Ovary (tissue), 9 donors: Measurements from ENCODE around the gene STMP1. TPM values are rescaled to one million over a fixed set of nuclear protein-coding genes. Genes with fewer than 3 reads are reported as not detected.

ENCODE experiments used
- DNase-seq, 5 donors: peaks; one replicate each; pipeline ENCODE4 v3.0.0-alpha.2; 2019 to 2020
- H3K27ac ChIP-seq, 2 donors: fragments of 200-600 bp; one replicate each; pipeline versions ENCODE4 v1.5.1 to v1.8.0; 2019 to 2022
- H3K27me3 ChIP-seq: fragments of 200-600 bp; one replicate; pipeline ENCODE4 v1.8.0; 2022
- H3K36me3 ChIP-seq: fragments of 200-600 bp; sonication (generic); one replicate; pipeline ENCODE4 v1.5.1; 2019
- H3K4me1 ChIP-seq: one replicate; pipeline ENCODE4 v1.8.1; 2013; ENCODE audit warnings: mild to moderate bottlenecking, moderate library complexity; ENCODE audit not compliant: insufficient read depth
- H3K4me3 ChIP-seq: fragments of 200-600 bp; sonication (generic); one replicate; pipeline ENCODE4 v1.5.1; 2017
- H3K9me3 ChIP-seq, 2 donors: fragments of 200-600 bp in 1 of 2; sonication (generic) in 1 of 2; one replicate each; pipeline versions ENCODE4 v1.5.1 to v1.8.1; 2013 to 2019; ENCODE audit warnings: mild to moderate bottlenecking in 1 of 2, moderate library complexity in 1 of 2
- CTCF ChIP-seq, 3 donors: fragments of 450-650 bp in 2 of 3; fragments of 200-600 bp in 1 of 3; IDR thresholded peaks; one replicate each; pipeline versions ENCODE4 v1.5.1 to v1.8.0; 2016 to 2022; ENCODE audit warnings: antibody characterized with exemption in 3 of 3, mild to moderate bottlenecking in 1 of 3
- EP300 ChIP-seq: sonication (generic); formaldehyde crosslinking; IDR thresholded peaks from one replicate; pipeline ENCODE4 v1.6.1; 2017; ENCODE audit warnings: antibody characterized with exemption
- POLR2A ChIP-seq: fragments of 450-650 bp; IDR thresholded peaks from one replicate; pipeline ENCODE4 v1.6.1; 2017; ENCODE audit warnings: antibody characterized with exemption, mild to moderate bottlenecking, moderate library complexity
- WGBS, 3 donors: extraction: QIAGEN DNeasy Blood & Tissue Kit in 1 of 3; methylation state at CpG; one replicate each; pipeline versions ENCODE4 v1.1.5 to v1.1.7; 2013 to 2017; 5-methylcytosine and 5-hydroxymethylcytosine counted together
- intact Hi-C, 4 donors: fragments of 100-400 bp; cut with DNase I; formaldehyde crosslinking; loops; one replicate each; pipeline versions ENCODE4 v1.11.0 to v1.15.1; 2022 to 2023
- polyA plus RNA-seq, 2 donors: library from polyadenylated mRNA; stranded (reverse); fragments of 200-250 nt in 1 of 2; fragments of 350-450 nt in 1 of 2; fragmentation: Illumina TruSeq in 1 of 2; extraction: RNeasy Lipid Tissue Mini Kit (QIAGEN cat#74804) in 1 of 2; gene quantifications; one replicate each; pipeline ENCODE4 v1.2.3, GENCODE V29; 2013 to 2014
- total RNA-seq, 7 donors: library from RNA; depleted of rRNA in 2 of 7; stranded (reverse); fragments of >200 nt in 2 of 7; fragmentation: NEBNext Ultra II Directional in 3 of 7; extraction: Animal tissue kit (Norgen Biotek cat#: 25700) in 3 of 7; gene quantifications; one replicate each; pipeline versions ENCODE4 v1.1.0 to v1.2.4, GENCODE V29; 2016 to 2023
- donor health status: DM: no; HTN: no; CAD: no; lungs with moderate emphysema.
- donor health status: DM: no; HTN: no; CAD: no.
- donor health status: Bipolar disorder and iron deficiency.
- donor health status: DM: yes; HTN: yes; CAD: no.
- donor health status: DM: no; HTN: no; CAD: no.
- donor health status: DM: yes; HTN: yes; CAD: no.

STMP1 gene
- total and polyA plus RNA-seq, 9 donors = 11.0 to 24.3 (median 19.7) TPM

DNA sequence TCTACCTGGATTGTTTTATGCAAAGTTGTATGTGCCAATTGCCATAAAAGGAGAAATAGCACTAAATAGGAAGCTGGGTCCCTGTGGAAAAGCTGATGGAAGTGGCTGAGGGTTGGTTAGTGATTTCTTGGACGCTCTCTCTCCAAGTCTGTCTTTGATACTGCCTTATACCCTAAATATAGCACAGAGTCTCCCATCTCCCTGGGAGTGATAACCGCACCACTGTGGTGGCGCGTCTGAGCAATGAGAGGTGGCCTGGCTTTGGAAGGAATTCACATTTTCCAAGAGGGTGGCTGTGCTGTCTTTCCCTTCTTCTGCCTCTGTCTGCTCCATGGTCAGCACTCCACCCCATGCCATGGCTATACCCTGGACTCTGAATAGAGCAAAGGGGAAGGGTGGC lies 31.2 kb downstream of the STMP1 start:
- Histone ChIP-seq H3K27me3 (no peaks in the 10 kb centered on the region), H3K27ac (no peak overlapping the region), H3K4me1 (no peaks in the 10 kb centered on the region), H3K36me3 (no peaks in the 10 kb centered on the region), H3K4me3 (no peak overlapping the region), H3K9me3 (no peaks in the 10 kb centered on the region)
- WGBS, 3 donors = 85 to 92% (median 91%) methylated on average over 4 of the region's 4 CpGs
- TF ChIP-seq POLR2A (no peak), CTCF (IDR thresholded peaks at IDR 0.05) (no peak), EP300 (no peak)
- no peak for DNase-seq
- intact Hi-C loops = no loop called here

DNA sequence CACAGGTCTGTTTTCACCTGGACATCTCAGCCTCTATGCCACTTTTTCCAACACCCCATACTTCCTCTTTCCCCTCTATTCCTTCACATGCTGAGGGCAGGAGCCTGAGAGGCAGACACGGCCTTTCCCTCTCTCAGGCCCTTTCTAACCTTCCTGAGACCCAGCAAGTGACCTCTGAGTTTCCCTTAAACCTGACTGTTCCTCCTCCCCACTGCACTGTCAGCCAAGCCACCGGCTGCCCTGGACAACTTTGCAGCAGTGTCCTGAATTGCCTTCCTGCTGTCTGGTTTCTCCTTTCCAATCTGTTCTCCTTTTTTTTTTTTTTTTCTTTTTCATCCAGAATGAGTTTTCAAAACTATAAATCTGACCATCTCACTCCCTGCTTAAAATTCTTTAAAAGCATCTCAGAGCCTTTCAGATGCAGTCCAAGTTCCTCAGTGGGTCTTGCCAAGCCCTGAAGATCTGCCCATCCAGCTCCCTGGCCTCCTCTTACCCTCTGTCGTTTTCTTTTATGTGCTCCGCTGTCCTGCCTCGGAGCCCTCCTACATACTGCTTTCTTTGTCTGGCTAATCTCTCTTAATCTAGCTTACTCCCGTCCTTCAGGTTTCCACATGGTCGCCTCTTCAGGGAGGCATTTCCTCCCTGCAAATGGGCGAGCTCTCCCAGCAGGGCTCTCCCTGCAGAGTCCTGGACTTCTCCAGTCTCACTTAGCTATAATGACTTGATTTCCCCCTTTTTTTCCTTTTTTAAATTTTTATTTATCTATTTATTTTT lies 35.1 kb downstream of the STMP1 start:
- Histone ChIP-seq H3K27ac (no peak overlapping the region), H3K36me3 (no peaks in the 10 kb centered on the region), H3K27me3 (no peaks in the 10 kb centered on the region), H3K4me1 (no peaks in the 10 kb centered on the region), H3K4me3 (no peak overlapping the region), H3K9me3 (no peaks in the 10 kb centered on the region)
- TF ChIP-seq CTCF (IDR thresholded peaks at IDR 0.05) (no peak), EP300 (no peak), POLR2A (no peak)
- 40 to 57% (median 51%) methylated on average over 8 of the region's 8 CpGs for WGBS, 3 donors
- intact Hi-C loops = no loop called here
- no peak for DNase-seq

GRCh38 chr7:135704074-135704473 lies 41.8 kb downstream of the STMP1 start:
- Histone ChIP-seq H3K4me3 (no peak overlapping the region), H3K36me3 (no peaks in the 10 kb centered on the region), H3K27ac (no peak overlapping the region), H3K27me3 (no peaks in the 10 kb centered on the region), H3K9me3 (no peaks in the 10 kb centered on the region), H3K4me1 (no peaks in the 10 kb centered on the region)
- no peak for DNase-seq
- TF ChIP-seq EP300 (no peak), CTCF (IDR thresholded peaks at IDR 0.05) (no peak), POLR2A (no peak)
- intact Hi-C loops = no loop called here
- WGBS, 3 donors = 63 to 75% (median 64%) methylated on average over 2 of the region's 2 CpGs

DNA sequence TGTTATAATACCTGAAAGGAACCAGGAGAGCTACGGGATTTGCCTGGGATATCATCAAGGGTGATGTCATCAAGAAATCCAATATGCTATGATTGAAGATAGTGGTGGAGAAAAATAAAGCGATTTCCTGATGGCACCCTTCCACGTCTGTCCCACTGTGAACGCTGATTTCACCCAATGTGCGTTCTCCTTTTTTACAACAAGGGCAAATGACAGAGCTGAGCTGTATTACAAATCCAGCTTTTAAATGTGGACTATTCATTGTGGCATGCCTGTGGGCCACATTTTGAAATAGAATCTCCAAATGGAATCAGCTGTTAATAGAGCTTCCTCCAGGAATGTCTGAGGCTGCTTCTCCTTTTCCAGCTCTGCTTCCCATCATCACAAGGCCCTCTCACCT lies 42.4 kb downstream of the STMP1 start:
- Histone ChIP-seq H3K9me3 (no peaks in the 10 kb centered on the region), H3K36me3 (no peaks in the 10 kb centered on the region), H3K4me1 (no peaks in the 10 kb centered on the region), H3K27me3 (no peaks in the 10 kb centered on the region), H3K4me3 (no peak overlapping the region), H3K27ac (no peak overlapping the region)
- TF ChIP-seq CTCF (IDR thresholded peaks at IDR 0.05) (no peak), POLR2A (no peak), EP300 (no peak)
- intact Hi-C loops = no loop called here
- DNase-seq = no peak
- WGBS, 3 donors = 70 to 78% (median 75%) methylated on average over 5 of the region's 5 CpGs
